Progenitor cell of endocrine pancreas (in vitro differentiated cells): Measurements from ENCODE around the gene MMP8. TPM values are rescaled to one million over a fixed set of nuclear protein-coding genes. Genes with fewer than 3 reads are reported as not detected.

ENCODE experiments used
- DNase-seq: peaks from one replicate; pipeline ENCODE4 v3.0.0; 2021; ENCODE audit warnings: low spot score; ENCODE audit not compliant: unreplicated experiment
- H3K27ac Mint-ChIP-seq: 2 replicates; pipeline ENCODE4 v1.8.0; 2021; ENCODE audit warnings: mild to moderate bottlenecking, moderate library complexity, mixed read lengths
- H3K27me3 Mint-ChIP-seq: 2 replicates; pipeline ENCODE4 v1.8.0; 2021; ENCODE audit warnings: mixed read lengths
- H3K36me3 Mint-ChIP-seq: 2 replicates; pipeline ENCODE4 v1.8.0; 2022; ENCODE audit warnings: mixed read lengths; ENCODE audit not compliant: insufficient read depth
- H3K4me1 Mint-ChIP-seq: 2 replicates; pipeline ENCODE4 v1.8.0; 2021; ENCODE audit warnings: low read depth, mixed read lengths
- H3K4me3 Mint-ChIP-seq: 2 replicates; pipeline ENCODE4 v1.8.0; 2021; ENCODE audit warnings: low read depth, mild to moderate bottlenecking, moderate library complexity, mixed read lengths
- H3K9me3 Mint-ChIP-seq: 2 replicates; pipeline ENCODE4 v1.8.0; 2021; ENCODE audit warnings: low read depth, mixed read lengths
- total RNA-seq: library from RNA; stranded (reverse); gene quantifications from 2 replicates; pipeline ENCODE4 v1.2.1, GENCODE V29; 2021
- TF ChIP-seq, protein P1 (sequence below): fragments of 200-600 bp; sonication (generic); IDR thresholded peaks from one replicate; pipeline ENCODE4 v1.5.0; 2021; ENCODE audit warnings: antibody characterized with exemption, mild to moderate bottlenecking; ENCODE audit not compliant: unreplicated experiment

Gene MMP8
- total RNA-seq, 1 donor from 2014 or later = not detected

GRCh38 chr11:102708654-102709053 lies 16.1 kb downstream of the MMP8 start:
- Mint-ChIP-seq H3K9me3 (no peaks in the 10 kb centered on the region), H3K27me3 (peaks cover 31% of the 10 kb centered on the region), H3K4me3 (no peak overlapping the region), H3K27ac (no peak overlapping the region), H3K4me1 (peaks cover 12% of the 10 kb centered on the region), H3K36me3 (no peaks in the 10 kb centered on the region)
- no peak for DNase-seq
- TF ChIP-seq, protein P1, sequence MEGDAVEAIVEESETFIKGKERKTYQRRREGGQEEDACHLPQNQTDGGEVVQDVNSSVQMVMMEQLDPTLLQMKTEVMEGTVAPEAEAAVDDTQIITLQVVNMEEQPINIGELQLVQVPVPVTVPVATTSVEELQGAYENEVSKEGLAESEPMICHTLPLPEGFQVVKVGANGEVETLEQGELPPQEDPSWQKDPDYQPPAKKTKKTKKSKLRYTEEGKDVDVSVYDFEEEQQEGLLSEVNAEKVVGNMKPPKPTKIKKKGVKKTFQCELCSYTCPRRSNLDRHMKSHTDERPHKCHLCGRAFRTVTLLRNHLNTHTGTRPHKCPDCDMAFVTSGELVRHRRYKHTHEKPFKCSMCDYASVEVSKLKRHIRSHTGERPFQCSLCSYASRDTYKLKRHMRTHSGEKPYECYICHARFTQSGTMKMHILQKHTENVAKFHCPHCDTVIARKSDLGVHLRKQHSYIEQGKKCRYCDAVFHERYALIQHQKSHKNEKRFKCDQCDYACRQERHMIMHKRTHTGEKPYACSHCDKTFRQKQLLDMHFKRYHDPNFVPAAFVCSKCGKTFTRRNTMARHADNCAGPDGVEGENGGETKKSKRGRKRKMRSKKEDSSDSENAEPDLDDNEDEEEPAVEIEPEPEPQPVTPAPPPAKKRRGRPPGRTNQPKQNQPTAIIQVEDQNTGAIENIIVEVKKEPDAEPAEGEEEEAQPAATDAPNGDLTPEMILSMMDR = no peak

GRCh38 chr11:102705626-102706025 lies 19.1 kb downstream of the MMP8 start, which contains the start of gene MMP27:
Gene MMP27 (minus strand): TSS chr11:102705769. CDS start chr11:102705714, 55 bp downstream.
- TF ChIP-seq, protein P1 = no peak
- H3K36me3 Mint-ChIP-seq = no peaks in the 10 kb centered on the region
- no peaks in the 10 kb centered on the region for H3K9me3 Mint-ChIP-seq
- H3K27me3 Mint-ChIP-seq = peaks cover 36% of the 10 kb centered on the region
- DNase-seq = no peak
- H3K27ac Mint-ChIP-seq = no peak within 1 kb of the TSS
- H3K4me1 Mint-ChIP-seq = peaks cover 12% of the 10 kb centered on the region
- H3K4me3 Mint-ChIP-seq = no peak within 1 kb of the TSS

GRCh38 chr11:102704841-102705240 lies 19.9 kb downstream of the MMP8 start:
- H3K4me3 Mint-ChIP-seq = no peak overlapping the region
- peaks cover 12% of the 10 kb centered on the region for H3K4me1 Mint-ChIP-seq
- H3K27me3 Mint-ChIP-seq = peaks cover 37% of the 10 kb centered on the region
- no peak for DNase-seq
- H3K9me3 Mint-ChIP-seq = no peaks in the 10 kb centered on the region
- H3K36me3 Mint-ChIP-seq = no peaks in the 10 kb centered on the region
- H3K27ac Mint-ChIP-seq = no peak overlapping the region
- TF ChIP-seq, protein P1 = no peak

DNA sequence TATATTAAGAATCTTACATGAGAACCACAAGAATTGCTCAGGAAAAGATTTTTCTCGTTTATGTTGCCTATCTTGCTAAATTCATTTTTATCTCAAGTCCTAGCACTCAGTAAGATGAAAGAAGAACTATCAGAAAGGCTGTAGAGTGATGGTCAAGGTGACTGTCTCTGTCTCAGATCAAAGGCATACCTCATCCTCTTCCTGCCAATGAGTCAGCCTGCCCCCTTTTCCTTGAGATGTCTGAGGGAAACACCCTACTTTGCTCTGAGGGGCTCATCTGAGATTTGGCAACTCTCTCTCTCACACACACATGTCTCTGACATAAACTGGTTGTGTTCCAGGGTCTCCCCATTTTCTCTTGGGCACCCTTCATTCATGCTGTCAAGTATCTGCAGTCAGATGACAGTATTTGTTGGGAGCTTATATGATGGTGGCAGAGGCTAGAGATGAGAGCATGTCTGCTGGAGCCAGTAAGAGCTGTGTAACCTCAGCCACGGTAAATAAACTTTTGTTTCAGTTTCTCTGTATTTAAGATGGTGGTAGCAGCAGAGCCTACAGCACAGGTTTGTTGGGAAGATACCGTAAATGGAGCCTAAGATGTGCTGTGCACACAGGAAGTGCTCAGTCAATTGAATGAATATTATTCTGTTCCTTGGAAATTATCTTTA lies 20.8 kb downstream of the MMP8 start:
- no peak for DNase-seq
- peaks cover 12% of the 10 kb centered on the region for H3K4me1 Mint-ChIP-seq
- no peak overlapping the region for H3K4me3 Mint-ChIP-seq
- TF ChIP-seq, protein P1 = no peak
- peaks cover 34% of the 10 kb centered on the region for H3K27me3 Mint-ChIP-seq
- no peaks in the 10 kb centered on the region for H3K36me3 Mint-ChIP-seq
- H3K9me3 Mint-ChIP-seq = no peaks in the 10 kb centered on the region
- H3K27ac Mint-ChIP-seq = no peak overlapping the region

DNA sequence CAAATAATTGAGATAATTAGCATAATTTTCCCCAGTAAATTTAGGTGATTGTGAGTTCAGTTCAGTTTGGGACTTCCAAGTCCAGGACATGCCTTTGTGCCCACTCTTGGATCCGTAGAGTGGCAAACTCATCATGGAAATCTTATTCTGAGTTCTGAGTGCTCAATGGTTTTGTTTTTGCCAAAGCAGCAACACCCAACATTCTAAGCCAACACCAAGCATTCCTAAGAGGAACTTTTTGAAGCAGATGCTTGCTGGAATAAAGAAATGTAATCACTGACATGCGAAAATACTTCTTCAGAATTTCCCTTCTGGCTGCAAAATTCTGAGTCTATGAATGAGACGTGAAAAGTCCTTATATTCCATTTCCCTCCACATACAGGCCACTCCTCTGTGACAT lies 29.6 kb downstream of the MMP8 start:
- Mint-ChIP-seq H3K27ac (no peak overlapping the region), H3K4me1 (no peaks in the 10 kb centered on the region), H3K4me3 (no peak overlapping the region), H3K9me3 (no peaks in the 10 kb centered on the region), H3K36me3 (no peaks in the 10 kb centered on the region), H3K27me3 (peaks cover 16% of the 10 kb centered on the region)
- DNase-seq = no peak
- TF ChIP-seq, protein P1 = no peak
